Forelimb muscle (tissue), 1 donor: Measurements from ENCODE around the gene SOX13. TPM values are rescaled to one million over a fixed set of nuclear protein-coding genes. Genes with fewer than 3 reads are reported as not detected.

Source experiments
- DNase-seq: peaks from one replicate; pipeline ENCODE4 v3.0.0-alpha.2; 2013; ENCODE audit warnings: low read depth
- polyA plus RNA-seq: library from polyadenylated mRNA; unstranded; fragments of 120-200 nt; gene quantifications from one replicate; pipeline ENCODE4 v1.2.1, GENCODE V29; 2013; ENCODE audit not compliant: insufficient read length

The SOX13 gene
- polyA plus RNA-seq, 1 donor: 24.9 TPM

DNA sequence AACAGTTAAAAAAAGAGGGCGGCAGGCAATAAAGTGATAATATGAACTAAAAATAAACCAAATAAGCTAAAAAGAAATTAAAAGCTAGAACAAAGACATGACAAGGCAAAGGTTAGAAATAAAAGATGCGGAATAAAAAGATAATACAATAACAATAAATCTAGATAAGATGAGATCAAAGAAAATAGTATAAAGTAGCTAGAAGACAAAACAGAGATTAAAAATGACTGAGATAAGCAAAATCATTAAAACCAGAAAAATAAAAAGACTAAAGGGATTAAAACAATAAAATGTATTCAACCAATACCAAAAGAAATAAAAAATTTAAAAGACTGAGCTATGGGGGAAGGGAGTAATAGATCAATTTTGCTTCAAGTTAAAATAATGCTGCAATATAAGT lies 10.8 kb upstream of the SOX13 start:
- DNase-seq: no peak

DNA sequence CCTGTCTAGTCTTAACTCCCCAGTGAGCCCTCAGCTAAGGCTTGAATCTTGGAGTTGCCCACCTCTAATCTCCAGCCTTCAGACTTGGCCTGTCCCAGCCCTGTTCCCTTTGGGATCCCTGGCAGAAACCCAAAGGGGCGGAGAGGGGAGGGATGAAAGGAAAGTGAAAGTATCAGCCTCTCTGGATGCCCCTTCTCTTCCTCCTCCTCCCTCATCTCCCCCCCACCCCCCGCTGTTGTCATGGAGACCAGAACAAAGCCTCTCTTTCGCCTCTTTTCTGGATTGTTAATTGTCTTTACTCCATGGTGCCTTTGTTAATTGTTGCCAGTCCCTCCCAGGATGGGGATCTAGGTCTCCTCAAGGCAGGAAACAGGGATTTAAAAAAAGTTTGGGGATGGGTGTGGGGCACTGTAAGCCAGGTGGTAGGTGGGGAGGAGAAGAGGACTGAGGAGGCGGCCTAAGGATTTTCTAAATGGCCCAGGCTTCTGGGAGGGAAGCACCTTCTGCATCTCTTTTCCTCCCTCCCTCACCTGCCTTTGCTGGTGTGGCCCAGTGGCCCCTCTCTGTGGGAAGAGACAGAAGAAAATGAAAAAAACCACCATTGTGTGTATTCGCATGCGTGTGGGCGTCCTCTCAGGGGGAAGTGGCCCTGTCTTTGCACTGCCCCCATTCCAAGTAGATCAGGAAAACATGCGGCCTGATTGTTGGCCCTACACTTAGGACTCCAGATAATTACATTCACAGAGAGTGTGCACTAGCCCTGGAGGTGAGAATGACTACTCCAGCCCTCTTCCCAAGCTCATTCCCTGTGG lies 7.5 kb upstream of the SOX13 start:
- no peak for DNase-seq

DNA sequence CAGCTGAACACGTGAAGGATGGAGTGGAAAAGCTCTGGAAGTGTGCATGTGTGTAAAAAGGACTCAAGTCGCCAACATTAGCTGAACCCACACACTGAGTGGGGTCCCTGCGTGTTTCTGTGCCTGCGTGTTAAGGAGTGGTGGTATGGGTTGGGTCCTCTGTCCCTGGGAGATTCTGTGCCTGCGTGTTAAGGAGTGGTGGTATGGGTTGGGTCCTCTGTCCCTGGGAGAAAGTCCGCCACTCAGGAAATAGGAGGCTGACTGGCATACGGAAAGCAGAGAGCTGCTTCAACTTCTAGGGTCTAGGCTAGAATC lies 7.0 kb upstream of the SOX13 start:
- DNase-seq: no peak

GRCh38 chr1:204067935-204068334 lies 5.0 kb upstream of the SOX13 start:
- no peak for DNase-seq

- no peak for DNase-seq
Measured at GRCh38 chr1:204069887-204070286, 3.0 kb upstream of the SOX13 start.

DNA sequence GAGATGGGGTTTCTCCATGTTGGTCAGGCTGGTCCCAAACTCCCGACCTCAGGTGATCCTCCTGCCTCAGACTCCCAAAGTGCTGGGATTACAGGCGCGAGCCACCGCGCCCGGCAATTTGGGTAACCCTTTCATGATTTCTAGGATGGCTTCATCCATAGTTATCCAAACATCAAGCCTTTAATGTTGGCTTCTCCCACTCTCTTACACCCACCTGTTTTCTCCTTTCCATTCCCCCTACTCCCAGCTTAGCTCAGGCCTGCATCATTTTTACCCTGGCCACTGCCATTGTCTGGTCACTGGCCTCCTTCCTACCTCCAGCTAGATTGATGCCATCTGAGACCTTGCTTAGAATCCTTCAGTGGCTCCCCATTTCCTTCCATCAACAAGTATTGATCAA lies 2.0 kb upstream of the SOX13 start:
- DNase-seq: no peak

- DNase-seq: no peak
Measured at GRCh38 chr1:204073837-204074273, 940 bp downstream of the SOX13 start.

DNA sequence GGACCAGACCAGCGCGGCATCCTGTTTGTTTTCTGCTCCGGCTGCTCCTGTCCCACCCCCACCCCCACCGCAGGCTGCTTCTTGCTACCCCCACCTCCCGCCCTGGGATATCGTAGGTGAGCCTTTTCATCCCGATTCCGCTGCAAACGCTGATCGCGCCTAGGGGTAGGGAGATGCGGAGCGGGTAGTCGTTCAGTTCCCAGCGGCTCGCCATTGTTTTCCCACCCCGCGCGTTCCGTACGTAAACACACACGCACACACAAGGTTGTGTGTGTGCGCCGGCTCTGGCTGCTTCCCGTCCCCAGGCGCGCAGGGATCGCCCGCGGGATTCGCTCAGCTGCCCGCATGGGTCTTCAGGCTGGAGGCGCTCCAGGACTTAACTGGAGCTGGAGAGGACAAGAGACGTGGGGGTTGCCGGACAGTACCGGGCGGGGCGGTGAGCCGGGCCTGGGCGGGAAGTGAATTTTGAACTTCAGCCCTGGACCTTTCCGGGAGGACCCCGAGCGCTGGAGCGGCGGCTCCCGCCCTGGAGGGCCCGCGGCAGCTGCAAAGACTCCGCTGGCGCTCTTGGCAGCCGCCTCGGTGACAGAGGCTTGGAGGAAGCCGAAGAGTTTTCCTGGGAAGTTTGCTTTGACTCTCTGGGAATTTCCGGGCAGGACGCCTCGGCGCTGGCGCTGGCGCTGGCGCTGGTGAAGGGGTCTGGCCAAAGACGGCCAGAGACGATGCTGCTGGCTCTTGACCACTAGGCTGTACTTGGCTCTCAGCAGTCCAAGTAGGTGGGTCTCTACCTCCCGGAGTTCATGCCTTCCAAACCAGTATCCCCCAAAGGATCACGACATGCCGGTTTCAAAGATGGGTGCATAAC lies 1.6 kb downstream of the SOX13 start:
- no peak for DNase-seq

- no peak for DNase-seq
Measured at GRCh38 chr1:204075139-204075521, 2.2 kb downstream of the SOX13 start.

GRCh38 chr1:204075890-204076846 lies 3.3 kb downstream of the SOX13 start:
- DNase-seq: no peak

- no peak for DNase-seq
Measured at GRCh38 chr1:204076891-204077290, 4.0 kb downstream of the SOX13 start.

GRCh38 chr1:204077979-204078696 lies 5.2 kb downstream of the SOX13 start:
- no peak for DNase-seq

GRCh38 chr1:204079608-204079999 lies 6.7 kb downstream of the SOX13 start:
- no peak for DNase-seq

DNA sequence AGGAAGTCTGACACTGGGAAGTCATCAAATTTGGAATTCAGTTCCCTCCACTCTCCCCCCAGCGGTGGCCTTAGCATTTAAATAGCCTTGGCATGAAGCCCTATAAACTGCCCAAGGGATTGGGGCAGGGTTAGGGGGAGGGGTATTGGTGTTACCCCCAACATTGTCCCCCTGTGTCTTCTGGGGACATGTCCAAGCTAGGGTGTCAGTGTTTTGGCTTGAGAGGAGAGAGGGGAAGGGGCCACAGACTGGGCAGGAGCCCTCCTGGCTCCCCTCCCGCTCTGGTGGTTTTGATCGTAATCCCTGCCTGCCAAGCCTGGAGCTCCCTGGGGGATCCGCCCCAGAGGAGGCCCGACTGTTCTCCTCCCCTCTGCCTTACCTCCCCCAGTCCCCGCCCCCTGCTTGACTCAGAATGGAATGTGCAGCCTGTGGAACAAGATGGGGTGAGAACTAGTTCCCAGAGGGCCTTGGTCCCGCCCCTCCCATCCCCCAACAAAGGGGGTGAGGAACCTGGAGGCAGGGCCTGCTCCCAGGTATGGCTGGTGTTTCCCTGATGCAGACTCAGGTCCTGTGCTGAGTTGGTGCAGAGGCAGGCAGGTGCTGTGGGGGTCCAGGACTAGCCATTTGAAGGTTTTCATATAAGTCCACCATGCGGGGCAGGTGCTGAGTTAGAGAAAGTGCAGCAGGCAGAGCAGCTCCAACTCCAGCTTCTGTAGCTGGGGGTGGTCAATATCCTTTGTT lies 7.4 kb downstream of the SOX13 start:
- no peak for DNase-seq

DNA sequence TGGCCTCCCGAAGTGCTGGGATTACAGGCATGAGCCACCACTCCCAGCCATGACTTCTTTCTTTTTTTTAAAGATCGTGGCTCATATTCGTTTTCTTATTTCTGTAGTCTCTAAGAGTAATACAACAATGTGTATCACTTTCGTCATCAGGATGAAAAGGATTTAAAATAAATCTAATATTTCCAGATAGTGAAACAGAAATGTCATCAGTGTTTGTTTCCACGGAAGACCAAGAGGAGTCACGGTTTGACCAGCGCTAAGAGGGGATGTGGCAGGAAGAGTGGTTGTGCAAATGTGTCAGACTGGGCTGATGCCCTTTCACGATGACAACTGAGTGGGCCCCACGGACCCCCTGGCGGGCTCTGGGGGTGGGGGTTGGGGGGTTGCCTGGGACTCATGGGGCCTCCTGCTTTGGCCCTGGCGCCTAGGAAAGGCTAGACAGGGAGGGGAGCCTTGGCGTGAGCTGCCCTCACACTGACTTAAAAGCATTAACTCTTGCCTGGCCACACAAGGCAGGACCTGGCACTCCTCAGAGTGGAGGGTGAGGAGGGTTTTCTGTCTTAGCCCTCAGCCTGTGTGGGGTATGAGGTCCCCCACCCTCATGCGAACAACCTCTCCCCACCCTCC lies 8.4 kb downstream of the SOX13 start:
- no peak for DNase-seq

DNA sequence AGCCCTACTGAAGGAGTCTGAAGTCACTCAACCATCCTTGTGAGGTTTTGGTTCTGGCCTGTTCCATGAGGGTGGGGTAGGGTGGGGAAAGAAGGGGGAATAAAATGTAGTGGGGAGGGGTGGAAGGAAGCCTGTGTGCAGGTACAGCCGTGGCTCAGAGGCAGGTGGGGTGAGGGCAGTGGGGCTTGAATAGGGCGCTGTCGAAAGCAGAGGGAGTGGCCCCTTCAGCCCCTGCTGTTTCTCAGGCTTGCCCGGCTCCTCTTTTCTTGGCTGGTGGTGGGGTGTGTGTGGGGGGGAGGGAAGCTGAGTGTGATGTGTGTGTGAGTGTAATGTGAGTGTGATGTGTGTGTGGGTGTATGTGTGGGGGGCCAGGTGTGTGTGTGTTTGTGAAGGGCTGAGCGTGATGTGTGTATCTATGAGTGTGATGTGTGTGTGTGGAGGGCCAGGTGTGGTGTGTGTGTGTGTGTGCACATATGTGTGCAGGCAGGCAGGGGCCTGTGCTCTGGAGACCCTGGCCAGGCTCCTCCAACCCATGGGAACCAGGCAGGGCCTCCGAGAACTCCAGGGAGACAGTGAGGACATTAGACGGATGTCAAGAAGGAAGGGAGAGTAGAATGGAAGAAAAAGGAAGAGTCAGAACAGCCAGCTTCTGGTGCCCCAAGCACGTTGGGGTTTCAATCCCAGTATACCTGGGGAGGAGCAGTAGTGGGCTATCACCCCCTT lies 9.0 kb downstream of the SOX13 start:
- DNase-seq: no peak

GRCh38 chr1:204083491-204083890 lies 10.6 kb downstream of the SOX13 start:
- DNase-seq: no peak

DNA sequence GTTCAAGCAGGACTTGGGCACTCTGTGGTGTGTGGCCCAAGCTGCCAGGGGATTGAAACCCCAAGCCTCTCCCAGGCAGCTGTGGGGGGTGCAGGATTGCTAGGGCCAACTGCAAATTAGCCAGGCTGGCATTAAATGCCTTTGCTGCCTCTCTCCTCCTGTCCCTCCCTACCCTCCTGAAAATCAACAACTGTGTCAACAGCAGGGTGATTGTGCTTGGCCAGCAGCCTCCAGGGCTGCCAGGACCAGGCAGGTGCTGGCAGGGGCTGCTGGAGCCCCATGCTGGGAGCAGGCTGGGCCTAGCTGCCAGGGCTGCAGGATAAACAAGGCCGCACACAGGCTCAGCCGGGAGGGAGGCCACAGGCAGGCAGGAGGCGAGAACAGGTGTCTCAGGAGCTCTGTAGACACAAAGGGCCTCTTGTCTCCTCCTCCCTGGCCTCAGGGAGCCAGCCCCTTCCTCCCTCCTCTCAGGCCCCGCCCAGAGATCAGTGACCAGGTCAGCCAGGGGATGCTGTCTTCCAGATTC lies 11.4 kb downstream of the SOX13 start:
- no peak for DNase-seq

DNA sequence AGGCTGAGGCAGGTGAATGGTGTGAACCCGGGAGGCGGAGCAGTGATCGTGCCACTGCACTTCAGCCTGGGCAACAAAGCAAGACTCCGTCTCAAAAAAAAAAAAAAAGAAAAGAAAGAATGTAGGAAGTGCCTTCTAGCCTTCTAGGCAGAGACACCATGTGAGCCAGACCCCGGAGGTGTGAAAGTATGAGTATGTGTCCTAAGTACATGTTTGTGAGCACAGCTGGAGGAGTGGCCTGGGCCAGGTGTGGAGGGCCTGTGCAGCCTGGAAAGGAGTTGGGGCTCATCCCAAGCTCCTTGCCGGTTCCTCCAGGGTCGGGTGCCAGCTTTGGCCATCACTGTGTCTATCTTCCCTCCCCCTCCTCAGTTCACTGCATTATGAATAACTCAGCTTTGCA lies 13.0 kb downstream of the SOX13 start:
- DNase-seq: no peak
